ENCODE measurements around the gene QSOX2.

DNA sequence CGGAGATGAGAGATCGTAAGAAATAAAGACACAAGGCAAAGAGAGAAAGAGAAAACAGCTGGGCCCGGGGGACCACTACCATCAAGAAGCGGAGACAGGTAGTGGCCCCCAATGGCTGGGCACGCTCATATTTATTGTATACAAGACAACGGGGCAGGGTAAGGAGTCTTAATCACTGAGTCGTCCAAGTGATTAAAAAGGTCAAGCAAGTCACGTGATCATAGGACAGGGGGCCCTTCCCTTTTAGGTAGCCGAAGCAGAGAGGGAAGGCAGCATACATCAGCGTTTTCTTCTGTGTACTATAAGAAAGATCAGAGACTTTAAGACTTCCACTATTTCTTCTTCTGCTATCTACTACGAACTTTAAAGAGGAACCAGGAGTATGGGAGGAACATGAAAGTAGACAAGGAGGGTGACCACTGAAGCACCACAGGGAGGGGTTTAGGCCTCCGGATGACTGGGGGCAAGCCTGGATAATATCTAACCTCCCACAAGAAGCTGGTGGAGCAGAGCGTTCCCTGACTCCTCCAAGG is 24.6 kb upstream of the QSOX2 start:
- TF ChIP-seq POLR2AphosphoS5 (IDR thresholded peaks at IDR 0.05) (no peak), POLR2A (IDR thresholded peaks at IDR 0.05) (no peak)
